Endothelial cell of umbilical vein (primary cell): Measurements from ENCODE around the gene BMX. TPM values are rescaled to one million over a fixed set of nuclear protein-coding genes. Genes with fewer than 3 reads are reported as not detected.

ENCODE experiments used
- BruUV-seq: library from RNA; stranded (reverse); fragments of 400-500 nt; replicated peaks from 2 replicates; lab custom pipeline; 2021; lab: Mats Ljungman, UMichigan
- CTCF ChIA-PET: fragments of 300-600, 350-600 bp; sonication (Branson Sonifier 250); formaldehyde crosslinking; loops from one replicate; lab custom pipeline; 2021; ENCODE audit warnings: antibody characterized with exemption, inconsistent platforms; lab: Charles Lee
- POLR2A ChIA-PET: fragments of 300-600, 350-600 bp; sonication (Branson Sonifier 250); formaldehyde crosslinking; loops from one replicate; lab custom pipeline; 2021; ENCODE audit warnings: antibody characterized with exemption, inconsistent platforms; lab: Charles Lee
- DNase-seq: peaks from one replicate; pipeline ENCODE4 v3.0.0-alpha.2; 2011; ENCODE audit warnings: low read depth, low spot score
- FAIRE-seq: peaks from 2 replicates; lab custom pipeline; 2011; peaks lifted over from hg19 to GRCh38; lab: Jason Lieb, UNC
- H2AFZ ChIP-seq: 2 replicates; pipeline ENCODE4 v1.6.0; 2012; ENCODE audit warnings: low read depth, low read length, control low read depth, inconsistent platforms
- H3K27ac ChIP-seq: 2 replicates; pipeline ENCODE4 v1.5.1; 2011; ENCODE audit warnings: low read depth, mild to moderate bottlenecking, control low read depth, low read length, moderate library complexity; ENCODE audit not compliant: insufficient read depth
- H3K27me3 ChIP-seq, 2 experiments: 2 replicates each; pipeline versions ENCODE4 v1.6.0 to v1.6.1; 2011; ENCODE audit warnings: low read length in 2 of 2, mixed read lengths in 1 of 2; ENCODE audit not compliant: control insufficient read depth in 2 of 2, insufficient read depth in 2 of 2
- H3K36me3 ChIP-seq, 2 experiments: 2 replicates in 1 of 2; 3 replicates in 1 of 2; pipeline ENCODE4 v1.5.1; 2011; ENCODE audit warnings: low read length in 2 of 2, mild to moderate bottlenecking in 1 of 2, moderate library complexity in 1 of 2; ENCODE audit not compliant: control insufficient read depth in 2 of 2, insufficient read depth in 2 of 2; ENCODE audit errors: extremely low read depth in 1 of 2
- H3K4me1 ChIP-seq: 3 replicates; pipeline ENCODE4 v1.5.1; 2011; ENCODE audit warnings: mild to moderate bottlenecking, low read length; ENCODE audit not compliant: control insufficient read depth, insufficient read depth; ENCODE audit errors: extremely low read depth
- H3K4me2 ChIP-seq: 2 replicates; pipeline ENCODE4 v1.6.1; 2011; ENCODE audit warnings: low read length, control low read depth, mixed read lengths; ENCODE audit not compliant: insufficient read depth
- H3K4me3 ChIP-seq, 3 experiments: fragments of 200-600 bp in 1 of 3; sonication (generic), shearing (Covaris generic) in 1 of 3; replicated peaks in 1 of 3; 2 replicates each; pipeline ENCODE4 v1.5.1; 2011 to 2016; ENCODE audit warnings: control low read depth in 3 of 3, low read length in 3 of 3, mild to moderate bottlenecking in 2 of 3, inconsistent platforms in 1 of 3, low read depth in 1 of 3, moderate library complexity in 1 of 3; ENCODE audit not compliant: insufficient read depth in 1 of 3
- H3K79me2 ChIP-seq: 2 replicates; pipeline ENCODE4 v1.6.0; 2012; ENCODE audit warnings: low read length, inconsistent platforms; ENCODE audit not compliant: control insufficient read depth, insufficient read depth
- H3K9ac ChIP-seq: replicated peaks from 2 replicates; pipeline ENCODE3; 2011; ENCODE audit warnings: low read length, control low read depth; ENCODE audit not compliant: insufficient read depth; ENCODE audit errors: extremely low read depth
- H3K9me1 ChIP-seq: replicated peaks from 3 replicates; pipeline ENCODE4 v1.6.0; 2011; ENCODE audit warnings: mild to moderate bottlenecking, low read length; ENCODE audit not compliant: control insufficient read depth, insufficient read depth; ENCODE audit errors: extremely low read depth
- H3K9me3 ChIP-seq: replicated peaks from 2 replicates; pipeline ENCODE4 v1.5.1; 2012; ENCODE audit warnings: low read length, inconsistent platforms; ENCODE audit not compliant: control insufficient read depth, insufficient read depth
- H4K20me1 ChIP-seq: replicated peaks from 2 replicates; pipeline ENCODE3; 2011; ENCODE audit warnings: mild to moderate bottlenecking, low read length; ENCODE audit not compliant: control insufficient read depth, insufficient read depth; ENCODE audit errors: extremely low read depth
- CTCF ChIP-seq, 2 donors: IDR thresholded peaks; 1 replicate in 1 of 2; 2 replicates in 1 of 2; pipeline ENCODE4 v1.5.1; 2011; ENCODE audit warnings: low read length in 2 of 2, mild to moderate bottlenecking in 2 of 2, moderate library complexity in 2 of 2, control low read depth in 1 of 2, inconsistent platforms in 1 of 2, low read depth in 1 of 2; ENCODE audit not compliant: insufficient read depth in 1 of 2; ENCODE audit errors: extremely low read depth in 1 of 2
- EZH2 ChIP-seq: IDR thresholded peaks from 2 replicates; pipeline ENCODE4 v1.6.1; 2012; ENCODE audit warnings: borderline replicate concordance, low read depth, mild to moderate bottlenecking, moderate library complexity, low read length, inconsistent platforms; ENCODE audit not compliant: severe bottlenecking
- FOS ChIP-seq: IDR thresholded peaks from 2 replicates; pipeline ENCODE4 v1.6.1; 2011; ENCODE audit warnings: mild to moderate bottlenecking, low read length, moderate library complexity, borderline replicate concordance; ENCODE audit not compliant: insufficient read depth
- GATA2 ChIP-seq: IDR thresholded peaks from 2 replicates; pipeline ENCODE4 v1.7.0; 2011; ENCODE audit warnings: low read depth, mild to moderate bottlenecking, moderate library complexity, mixed read lengths, low read length; ENCODE audit not compliant: insufficient read length, insufficient read depth
- JUN ChIP-seq: IDR thresholded peaks from 2 replicates; pipeline ENCODE4 v1.6.1; 2011; ENCODE audit warnings: borderline replicate concordance, low read depth; ENCODE audit not compliant: insufficient read length, insufficient read depth
- MAX ChIP-seq: IDR thresholded peaks from 2 replicates; pipeline ENCODE4 v1.6.1; 2011; ENCODE audit not compliant: insufficient read depth, insufficient read length
- MYC ChIP-seq: IDR thresholded peaks from one replicate; pipeline ENCODE4 v1.6.1; 2011; ENCODE audit warnings: mild to moderate bottlenecking, low read depth, low read length
- POLR2A ChIP-seq: IDR thresholded peaks from 2 replicates; pipeline ENCODE4 v1.6.1; 2012; ENCODE audit warnings: low read depth, mild to moderate bottlenecking, control low read depth, low read length
- POLR2AphosphoS5 ChIP-seq: IDR thresholded peaks from 2 replicates; pipeline ENCODE4 v1.6.1; 2012; ENCODE audit warnings: low read depth, mild to moderate bottlenecking, control low read depth, low read length, moderate library complexity; ENCODE audit not compliant: insufficient read depth
- dilution Hi-C: fragments of 300-500 bp; cut with MboI; formaldehyde crosslinking; loops from one replicate; pipeline ENCODE4 v1.15.0; 2019; ENCODE audit warnings: low sequenced_read_pairs; ENCODE audit not compliant: extremely low pct_ligation_motif_present
- intact Hi-C: fragments of 100-400 bp; cut with micrococcal nuclease; formaldehyde crosslinking; loops from one replicate; pipeline ENCODE4 v1.10.0; 2022
- polyA plus RNA-seq, 4 experiments: library from polyadenylated mRNA; depleted of rRNA in 3 of 4; stranded (reverse) in 3 of 4; unstranded in 1 of 4; fragments of >200 nt; gene quantifications; 2 replicates each; pipeline versions ENCODE4 v1.2.1 to v1.2.3, GENCODE V29; 2011 to 2012; ENCODE audit warnings: missing spikeins in 1 of 4
- total RNA-seq: library from RNA; stranded (reverse); gene quantifications from 2 replicates; pipeline ENCODE4 v1.2.3, GENCODE V29; 2021

The BMX gene
- total and polyA plus RNA-seq, 2 donors (not counting 3 experiments of a cell fraction or from before 2014, with no cell fraction given), result 49.8 to 105 TPM

- Histone ChIP-seq H4K20me1 (no peaks in the 10 kb centered on the region), H3K79me2 (no peaks in the 10 kb centered on the region), H3K27ac (no peak overlapping the region), H2AFZ (no peak overlapping the region), H3K4me3 (no peak overlapping the region), H3K9ac (no peak overlapping the region), H3K9me1 (no peaks in the 10 kb centered on the region), H3K4me2 (no peak overlapping the region), H3K4me1 (no peaks in the 10 kb centered on the region), H3K36me3 (no peaks in the 10 kb centered on the region), H3K27me3 (peaks cover 0 to 2% of the 10 kb centered on the region in 2 experiments), H3K9me3 (no peaks in the 10 kb centered on the region)
- BruUV-seq, result no TSS peak
- intact Hi-C loops, result no loop called here
- no peak for DNase-seq
- TF ChIP-seq GATA2 (no peak), POLR2AphosphoS5 (no peak), EZH2 (no peak), POLR2A (no peak), JUN (no peak), FOS (no peak)
- ChIA-PET CTCF (interaction anchor here (1.3 kb wide), 1 partner anchor 9 kb away, joined by 4 read pairs; no protein-coding TSS in a partner anchor), POLR2A (no interaction called here)
- dilution Hi-C loops, result no loop called here
- no peak for FAIRE-seq
Observed at GRCh38 chrX:15598026-15598425, 97.4 kb downstream of the BMX start.

GRCh38 chrX:15599461-15599860 is 98.9 kb downstream of the BMX start:
- ChIA-PET POLR2A (no interaction called here), CTCF (interaction anchor here (1.3 kb wide), 1 partner anchor 20 kb away, joined by 3 read pairs; no protein-coding TSS in a partner anchor)
- intact Hi-C loops, result no loop called here

More at GRCh38 chrX:15599461-15599860, 98.9 kb downstream of the BMX start:
- Histone ChIP-seq H4K20me1 (no peaks in the 10 kb centered on the region), H3K36me3 (no peaks in the 10 kb centered on the region), H3K4me3 (no peak overlapping the region), H3K4me1 (no peaks in the 10 kb centered on the region), H3K4me2 (no peak overlapping the region), H2AFZ (no peak overlapping the region), H3K9me1 (no peaks in the 10 kb centered on the region), H3K27me3 (no peaks in the 10 kb centered on the region), H3K9me3 (no peaks in the 10 kb centered on the region), H3K79me2 (no peaks in the 10 kb centered on the region), H3K27ac (no peak overlapping the region), H3K9ac (no peak overlapping the region)
- TF ChIP-seq CTCF (IDR thresholded peaks at IDR 0.05; ENCODE audit: extremely low read depth in 1 of 2, insufficient read depth in 1 of 2, low read depth in 1 of 2, low read length in 2 of 2) (no peak), JUN (no peak), MAX (no peak), EZH2 (no peak), FOS (no peak), POLR2AphosphoS5 (no peak), MYC (no peak)
- BruUV-seq, result no TSS peak
- DNase-seq (no peak), FAIRE-seq (no peak)
- dilution Hi-C loops, result no loop called here
